GM20000 (cell line): ENCODE measurements around the gene CHRNA7.
"Not testable (repeated sequence)": the region's sequence is repeated elsewhere in the genome, so short reads cannot be mapped to it uniquely, and the experiment has no call there.

ENCODE experiments used
- DNase-seq: peaks from one replicate; pipeline ENCODE4 v3.0.0; 2012; ENCODE audit warnings: low spot score
- CTCF ChIP-seq: IDR thresholded peaks from 2 replicates; pipeline ENCODE4 v1.5.1; 2012; ENCODE audit warnings: mild to moderate bottlenecking, control low read depth; ENCODE audit errors: extremely low read depth, missing control alignments

The CHRNA7 gene

DNA sequence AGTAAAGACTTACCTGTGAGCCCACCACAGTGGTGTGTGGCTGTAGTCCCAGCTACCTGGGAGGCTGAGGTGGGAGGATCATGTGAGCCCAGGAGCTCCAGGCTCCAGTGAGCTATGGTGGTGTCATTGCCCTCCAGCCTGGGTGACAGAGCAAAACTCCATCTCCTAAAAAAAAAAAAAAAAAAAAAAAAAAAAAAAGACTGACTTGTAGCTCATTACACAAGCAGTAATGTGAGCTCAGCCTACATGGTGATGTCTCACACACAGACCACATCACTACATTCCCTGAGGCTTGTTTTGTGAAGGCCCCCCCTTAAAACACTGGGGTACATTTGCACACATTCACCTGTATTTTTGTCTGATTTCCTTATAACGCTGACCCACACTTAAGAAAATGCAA is 134.4 kb downstream of the CHRNA7 start:
- not testable (repeated sequence) for DNase-seq

- not testable (repeated sequence) for DNase-seq
These were observed 135.5 kb downstream of the CHRNA7 start for GRCh38 chr15:32165775-32166174.

DNA sequence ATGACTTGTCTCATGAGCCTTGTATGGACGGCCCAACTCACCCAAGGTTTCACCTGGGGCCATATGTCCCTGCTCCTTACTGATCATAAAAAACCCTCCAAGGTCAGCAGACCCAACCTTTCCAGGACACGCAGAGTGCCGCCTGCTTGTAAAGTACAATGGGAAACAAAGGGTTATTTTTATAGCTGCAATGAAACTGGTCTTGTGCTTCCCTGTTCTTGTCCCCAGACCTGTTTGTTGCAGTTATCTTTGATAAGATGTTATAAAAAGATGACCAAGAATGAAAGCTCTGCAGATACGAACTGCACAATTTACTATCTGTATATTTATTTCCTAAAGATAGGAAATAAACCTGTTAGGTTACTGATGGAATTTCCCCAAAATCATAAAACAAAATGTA is 136.0 kb downstream of the CHRNA7 start:
- DNase-seq, result not testable (repeated sequence)

- DNase-seq, result not testable (repeated sequence)
These were observed 137.6 kb downstream of the CHRNA7 start for GRCh38 chr15:32167913-32168312.

DNA sequence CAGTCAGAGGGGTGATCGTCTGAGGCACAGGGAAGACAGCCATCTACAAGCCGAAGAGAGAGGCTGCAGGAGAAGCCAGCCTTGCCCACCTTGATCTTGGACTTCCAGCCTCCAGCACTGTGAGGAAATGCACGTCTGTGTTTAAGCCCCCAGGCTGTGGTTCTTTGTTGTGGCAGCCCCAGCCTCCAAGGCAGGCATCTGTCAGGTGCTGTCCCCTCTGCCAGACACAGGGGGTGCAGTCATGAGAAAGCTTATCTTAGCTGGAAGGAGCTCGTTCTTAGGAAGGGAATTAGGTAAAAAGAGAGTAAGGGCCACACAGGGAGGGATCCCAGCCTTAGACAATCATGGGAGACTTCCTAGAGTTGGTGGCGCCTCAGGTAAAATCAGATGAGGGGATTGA is 150.3 kb downstream of the CHRNA7 start:
- DNase-seq, result not testable (repeated sequence)

DNA sequence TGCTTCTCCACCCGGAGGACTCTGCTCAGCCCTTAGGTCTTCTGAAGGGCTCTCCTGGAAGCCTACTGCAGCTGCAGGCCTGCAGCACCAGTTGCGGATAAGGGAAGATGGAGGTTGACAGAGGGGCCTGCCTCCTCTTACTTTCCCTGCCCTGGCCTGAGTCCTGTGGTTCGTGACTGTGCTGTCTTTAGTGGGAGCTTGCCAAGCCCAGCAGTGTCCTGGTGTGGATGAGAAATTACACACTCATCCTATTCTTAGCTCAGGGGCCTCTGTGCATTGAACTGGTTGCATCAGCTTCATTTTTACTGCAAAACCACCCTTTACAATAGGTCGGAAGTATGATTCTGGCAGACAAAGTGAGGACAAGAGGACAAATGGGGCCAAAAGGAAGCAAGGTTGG is 163.5 kb downstream of the CHRNA7 start:
- not testable (repeated sequence) for DNase-seq

DNA sequence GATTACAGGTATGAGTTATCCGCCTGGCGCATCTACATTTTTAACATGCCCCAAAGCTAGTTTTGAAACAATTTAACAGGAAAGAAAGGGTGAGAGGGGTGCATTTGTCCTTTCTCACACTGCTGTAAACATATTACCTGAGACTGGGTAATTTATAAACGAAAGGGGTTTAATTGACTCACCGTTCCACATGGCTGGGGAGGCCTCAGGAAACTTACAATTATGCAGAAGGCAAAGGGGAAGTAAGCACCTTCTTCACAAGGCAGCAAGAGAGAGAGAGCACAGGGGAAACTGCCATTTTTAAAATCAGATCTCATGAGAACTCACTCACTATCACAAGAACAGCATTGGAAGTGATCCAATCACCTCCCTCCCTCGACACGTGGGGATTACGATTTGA is 165.9 kb downstream of the CHRNA7 start:
- not testable (repeated sequence) for DNase-seq

DNA sequence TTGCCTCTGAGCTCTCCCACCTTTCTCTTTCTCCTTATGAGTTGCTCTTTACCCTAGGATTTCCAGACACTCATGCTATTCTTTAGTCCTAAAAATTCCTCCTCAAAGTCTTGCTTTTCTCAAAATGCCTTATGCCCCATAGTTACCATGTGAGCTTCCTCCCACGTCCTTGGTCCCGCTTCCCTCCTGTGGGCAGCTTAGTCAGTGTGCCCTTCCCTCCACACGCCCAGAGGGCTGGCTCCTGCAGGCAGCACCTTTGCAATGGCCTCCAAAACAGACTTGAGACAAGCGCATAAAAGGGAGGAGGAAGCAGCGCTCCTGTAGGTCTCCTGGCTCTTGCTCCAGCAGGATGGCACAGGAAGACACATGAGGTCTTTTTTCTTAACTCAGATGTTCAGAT is 168.6 kb downstream of the CHRNA7 start:
- not testable (repeated sequence) for DNase-seq

DNA sequence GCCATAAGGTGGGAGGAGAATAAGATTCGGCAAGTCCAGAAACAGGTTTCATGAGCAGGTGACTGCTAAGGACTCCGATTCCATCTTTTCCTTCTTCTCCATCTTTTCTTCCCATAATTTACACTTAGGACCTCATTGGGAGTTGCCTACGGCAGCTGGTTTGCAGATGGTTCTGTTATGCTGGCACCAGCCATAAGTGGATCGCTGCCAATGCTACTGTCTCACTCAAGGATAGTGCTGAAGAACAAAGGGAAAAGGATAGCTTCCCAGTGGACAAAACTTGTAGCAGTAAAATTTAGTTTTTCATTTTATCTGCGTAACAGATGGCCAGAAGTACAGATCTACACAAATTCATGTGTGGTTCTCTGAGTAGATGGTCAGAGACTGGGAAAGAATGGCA is 178.8 kb downstream of the CHRNA7 start:
- not testable (repeated sequence) for DNase-seq

- TF ChIP-seq CTCF, result no peak
- DNase-seq, result no peak
These were observed 188.4 kb downstream of the CHRNA7 start for GRCh38 chr15:32218666-32219065.
